Coronary artery (tissue), 2 donors: ENCODE measurements around the gene CFLAR.

Experiments
- DNase-seq: peaks from one replicate; pipeline ENCODE4 v3.0.0-alpha.2; 2017; ENCODE audit warnings: low spot score
- H3K27ac ChIP-seq, 2 donors: fragments of 200-600 bp; sonication (generic); one replicate each; pipeline ENCODE4 v1.5.1; 2016 to 2019
- H3K4me3 ChIP-seq: fragments of 200-600 bp; sonication (generic); 2 replicates; pipeline ENCODE4 v1.5.1; 2016; ENCODE audit warnings: mild to moderate bottlenecking, moderate library complexity
- CTCF ChIP-seq: fragments of 200-600 bp; sonication (generic); IDR thresholded peaks from one replicate; pipeline ENCODE4 v1.5.1; 2019; ENCODE audit warnings: antibody characterized with exemption

CFLAR gene

GRCh38 chr2:201084863-201085262 lies 31.1 kb upstream of the CFLAR start:
- Histone ChIP-seq H3K4me3 (no peak overlapping the region), H3K27ac (no peak overlapping the region)
- no peak for TF ChIP-seq CTCF
- DNase-seq, result no peak

DNA sequence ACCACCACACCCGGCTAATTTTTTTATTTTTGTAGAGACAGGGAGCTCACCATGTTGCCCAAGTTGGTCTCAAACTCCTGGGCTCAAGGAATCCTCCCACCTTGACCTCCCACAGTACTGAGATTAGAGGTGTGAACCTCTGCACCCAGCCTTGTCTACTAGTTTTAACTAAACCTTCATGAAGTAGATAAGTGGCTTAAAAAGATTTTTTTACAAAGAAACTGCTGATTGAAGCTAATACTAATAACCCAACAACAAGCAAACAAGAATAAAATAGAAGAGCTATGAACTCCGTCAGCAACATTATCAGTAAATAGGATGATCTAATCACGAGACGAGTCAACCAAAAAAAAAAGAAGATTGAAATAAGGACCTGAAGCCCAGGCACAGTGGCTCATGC lies 25.4 kb upstream of the CFLAR start:
- Histone ChIP-seq H3K27ac (no peak overlapping the region), H3K4me3 (no peak overlapping the region)
- TF ChIP-seq CTCF, result no peak
- no peak for DNase-seq

DNA sequence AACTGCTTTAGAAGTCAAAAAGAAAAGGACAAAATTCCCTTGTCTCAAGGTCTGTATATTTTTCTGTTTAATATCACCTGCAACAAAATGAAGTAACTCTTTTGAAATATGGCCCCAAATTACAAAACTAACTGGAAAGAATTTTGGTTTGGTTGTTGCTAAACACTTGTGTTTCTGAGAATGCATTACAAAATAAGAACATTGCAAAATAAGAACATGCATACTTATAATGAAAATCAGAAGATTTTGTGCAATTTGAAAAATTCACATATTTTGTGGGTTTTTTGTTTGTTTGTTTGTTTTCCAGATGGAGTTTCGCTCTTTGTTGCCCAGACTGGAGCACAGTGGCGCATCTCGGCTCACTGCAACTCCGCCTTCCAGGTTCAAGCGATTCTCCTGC lies 22.4 kb upstream of the CFLAR start:
- DNase-seq, result no peak
- H3K4me3 ChIP-seq, result no peak overlapping the region
- no peak for TF ChIP-seq CTCF
- no peak overlapping the region for H3K27ac ChIP-seq

DNA sequence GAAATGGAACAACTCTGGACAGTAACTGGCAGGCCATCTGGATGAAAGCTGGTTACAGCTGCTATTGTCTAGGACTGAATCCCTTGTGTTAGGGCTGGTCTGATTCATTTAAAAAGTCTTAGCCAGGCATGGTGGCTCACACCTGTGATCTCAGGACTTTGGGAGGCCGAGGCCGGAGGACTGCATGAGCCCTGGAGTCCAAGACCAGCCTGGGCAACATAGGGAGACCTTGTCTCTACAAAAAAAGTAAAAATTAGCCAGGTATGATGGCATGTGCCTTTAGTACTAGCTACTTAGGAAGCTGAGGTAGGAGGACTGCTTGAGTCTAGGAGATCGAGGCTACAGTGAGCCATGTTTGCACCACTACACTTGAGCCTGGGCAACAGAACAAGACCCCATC lies 15.5 kb upstream of the CFLAR start:
- Histone ChIP-seq H3K27ac (no peak overlapping the region), H3K4me3 (no peak overlapping the region)
- DNase-seq, result no peak
- no peak for TF ChIP-seq CTCF

DNA sequence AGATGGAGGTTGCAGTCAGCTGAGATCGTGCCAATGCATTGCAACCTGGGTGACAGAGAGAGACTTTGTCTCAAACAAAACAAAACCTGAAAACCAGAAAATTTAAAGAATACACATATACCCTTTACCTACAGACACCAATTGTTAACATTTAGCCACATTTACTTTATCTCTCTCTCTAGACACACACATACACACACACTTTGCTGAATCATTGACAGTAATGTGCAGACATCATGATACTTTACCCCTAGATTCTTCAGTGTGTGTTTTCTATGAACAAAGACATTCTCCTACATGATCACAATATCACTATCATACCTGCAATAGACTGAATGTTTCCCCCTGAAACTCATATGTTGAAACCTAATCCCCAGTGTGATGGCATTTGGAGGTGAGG lies 10.2 kb upstream of the CFLAR start:
- no peak for TF ChIP-seq CTCF
- no peak for DNase-seq
- H3K27ac ChIP-seq, result no peak overlapping the region
- H3K4me3 ChIP-seq, result no peak overlapping the region

GRCh38 chr2:201107624-201108023 lies 8.3 kb upstream of the CFLAR start:
- DNase-seq, result no peak
- no peak for TF ChIP-seq CTCF
- Histone ChIP-seq H3K27ac (no peak overlapping the region), H3K4me3 (no peak overlapping the region)

- H3K4me3 ChIP-seq, result no peak overlapping the region
- no peak for DNase-seq
- H3K27ac ChIP-seq, result no peak overlapping the region
- no peak for TF ChIP-seq CTCF
Observed at GRCh38 chr2:201108341-201108740, 7.6 kb upstream of the CFLAR start.
